HL-60 (cell line): ENCODE data around the gene UNC45A.

Source experiments
- GABPA ChIP-seq: IDR thresholded peaks from 2 replicates; pipeline ENCODE4 v1.6.1; 2012; ENCODE audit warnings: low read depth
- POLR2AphosphoS5 ChIP-seq: IDR thresholded peaks from 2 replicates; pipeline ENCODE4 v1.6.1; 2012; ENCODE audit warnings: low read depth
- SPI1 ChIP-seq: IDR thresholded peaks from 2 replicates; pipeline ENCODE4 v1.6.1; 2012; ENCODE audit warnings: low read depth, mild to moderate bottlenecking, borderline replicate concordance
- TF ChIP-seq, protein P1 (sequence below): IDR thresholded peaks from one replicate; pipeline ENCODE4 v1.5.1; 2011; ENCODE audit warnings: low read length, control low read depth, inconsistent platforms; ENCODE audit not compliant: insufficient read depth
- TF ChIP-seq, protein P2 (sequence below): IDR thresholded peaks from 2 replicates; pipeline ENCODE4 v1.6.1; 2012; ENCODE audit warnings: low read depth; ENCODE audit not compliant: insufficient replicate concordance

DNA sequence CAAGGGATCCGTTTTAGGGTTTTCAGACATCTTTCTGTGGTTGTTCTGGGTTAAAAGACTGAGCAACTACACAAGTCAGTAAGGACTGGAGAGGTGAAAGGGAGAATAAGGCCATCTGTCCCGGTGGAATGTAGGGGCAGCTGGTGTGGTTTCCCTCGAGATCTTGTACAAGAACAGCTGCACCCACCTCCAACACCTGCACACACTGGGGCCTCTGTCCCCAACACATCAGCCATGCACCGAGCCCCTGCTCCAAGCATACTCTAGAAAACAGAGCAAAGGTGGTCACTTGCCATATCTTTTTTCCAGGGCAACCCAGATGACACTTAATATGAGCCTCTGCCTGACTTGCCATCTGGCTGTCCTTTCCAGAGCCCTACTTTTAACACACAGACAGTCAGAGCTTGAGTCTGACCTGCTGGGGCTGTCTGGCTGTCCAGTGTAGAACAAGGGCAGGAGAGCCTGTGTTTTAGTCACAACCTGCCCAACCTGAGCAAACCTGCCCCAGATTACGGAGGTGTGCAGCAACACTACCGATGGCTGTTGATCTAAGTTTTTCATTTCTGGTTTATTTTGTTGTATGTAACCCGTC is 19.8 kb upstream of the UNC45A start:
- TF ChIP-seq, protein P1, sequence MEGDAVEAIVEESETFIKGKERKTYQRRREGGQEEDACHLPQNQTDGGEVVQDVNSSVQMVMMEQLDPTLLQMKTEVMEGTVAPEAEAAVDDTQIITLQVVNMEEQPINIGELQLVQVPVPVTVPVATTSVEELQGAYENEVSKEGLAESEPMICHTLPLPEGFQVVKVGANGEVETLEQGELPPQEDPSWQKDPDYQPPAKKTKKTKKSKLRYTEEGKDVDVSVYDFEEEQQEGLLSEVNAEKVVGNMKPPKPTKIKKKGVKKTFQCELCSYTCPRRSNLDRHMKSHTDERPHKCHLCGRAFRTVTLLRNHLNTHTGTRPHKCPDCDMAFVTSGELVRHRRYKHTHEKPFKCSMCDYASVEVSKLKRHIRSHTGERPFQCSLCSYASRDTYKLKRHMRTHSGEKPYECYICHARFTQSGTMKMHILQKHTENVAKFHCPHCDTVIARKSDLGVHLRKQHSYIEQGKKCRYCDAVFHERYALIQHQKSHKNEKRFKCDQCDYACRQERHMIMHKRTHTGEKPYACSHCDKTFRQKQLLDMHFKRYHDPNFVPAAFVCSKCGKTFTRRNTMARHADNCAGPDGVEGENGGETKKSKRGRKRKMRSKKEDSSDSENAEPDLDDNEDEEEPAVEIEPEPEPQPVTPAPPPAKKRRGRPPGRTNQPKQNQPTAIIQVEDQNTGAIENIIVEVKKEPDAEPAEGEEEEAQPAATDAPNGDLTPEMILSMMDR = no peak
- TF ChIP-seq POLR2AphosphoS5 (no peak; the same call in 1 of the 2 replicates), SPI1 (no peak), GABPA (no peak)
- TF ChIP-seq, protein P2, sequence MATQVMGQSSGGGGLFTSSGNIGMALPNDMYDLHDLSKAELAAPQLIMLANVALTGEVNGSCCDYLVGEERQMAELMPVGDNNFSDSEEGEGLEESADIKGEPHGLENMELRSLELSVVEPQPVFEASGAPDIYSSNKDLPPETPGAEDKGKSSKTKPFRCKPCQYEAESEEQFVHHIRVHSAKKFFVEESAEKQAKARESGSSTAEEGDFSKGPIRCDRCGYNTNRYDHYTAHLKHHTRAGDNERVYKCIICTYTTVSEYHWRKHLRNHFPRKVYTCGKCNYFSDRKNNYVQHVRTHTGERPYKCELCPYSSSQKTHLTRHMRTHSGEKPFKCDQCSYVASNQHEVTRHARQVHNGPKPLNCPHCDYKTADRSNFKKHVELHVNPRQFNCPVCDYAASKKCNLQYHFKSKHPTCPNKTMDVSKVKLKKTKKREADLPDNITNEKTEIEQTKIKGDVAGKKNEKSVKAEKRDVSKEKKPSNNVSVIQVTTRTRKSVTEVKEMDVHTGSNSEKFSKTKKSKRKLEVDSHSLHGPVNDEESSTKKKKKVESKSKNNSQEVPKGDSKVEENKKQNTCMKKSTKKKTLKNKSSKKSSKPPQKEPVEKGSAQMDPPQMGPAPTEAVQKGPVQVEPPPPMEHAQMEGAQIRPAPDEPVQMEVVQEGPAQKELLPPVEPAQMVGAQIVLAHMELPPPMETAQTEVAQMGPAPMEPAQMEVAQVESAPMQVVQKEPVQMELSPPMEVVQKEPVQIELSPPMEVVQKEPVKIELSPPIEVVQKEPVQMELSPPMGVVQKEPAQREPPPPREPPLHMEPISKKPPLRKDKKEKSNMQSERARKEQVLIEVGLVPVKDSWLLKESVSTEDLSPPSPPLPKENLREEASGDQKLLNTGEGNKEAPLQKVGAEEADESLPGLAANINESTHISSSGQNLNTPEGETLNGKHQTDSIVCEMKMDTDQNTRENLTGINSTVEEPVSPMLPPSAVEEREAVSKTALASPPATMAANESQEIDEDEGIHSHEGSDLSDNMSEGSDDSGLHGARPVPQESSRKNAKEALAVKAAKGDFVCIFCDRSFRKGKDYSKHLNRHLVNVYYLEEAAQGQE = no peak
